GF-D8 (cell line): Measurements from ENCODE around the gene NTRK3.

Experiments
- DNase-seq: peaks from one replicate; lab custom pipeline; 2025; lab: John Stamatoyannopoulos, UW

NTRK3 gene

DNA sequence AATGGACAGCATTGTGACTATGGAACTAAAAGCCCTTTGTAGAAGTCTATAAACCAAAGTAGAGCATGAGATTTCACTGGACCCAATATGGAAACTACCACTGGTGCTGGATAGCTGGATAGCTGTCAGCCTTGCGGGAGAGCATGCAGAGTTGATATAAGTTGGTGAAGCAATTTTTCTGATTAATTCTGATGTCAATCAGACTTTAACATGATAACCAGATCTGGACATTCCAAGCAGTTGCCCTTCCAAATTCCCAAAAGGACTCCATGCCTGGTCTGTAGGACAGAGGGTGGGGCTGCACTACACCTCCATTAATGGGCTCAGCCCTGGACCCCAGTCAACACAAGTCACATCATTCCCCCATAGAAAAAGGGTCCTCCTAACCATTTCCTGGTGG lies 437.8 kb downstream of the NTRK3 start:
- DNase-seq, result no peak

DNA sequence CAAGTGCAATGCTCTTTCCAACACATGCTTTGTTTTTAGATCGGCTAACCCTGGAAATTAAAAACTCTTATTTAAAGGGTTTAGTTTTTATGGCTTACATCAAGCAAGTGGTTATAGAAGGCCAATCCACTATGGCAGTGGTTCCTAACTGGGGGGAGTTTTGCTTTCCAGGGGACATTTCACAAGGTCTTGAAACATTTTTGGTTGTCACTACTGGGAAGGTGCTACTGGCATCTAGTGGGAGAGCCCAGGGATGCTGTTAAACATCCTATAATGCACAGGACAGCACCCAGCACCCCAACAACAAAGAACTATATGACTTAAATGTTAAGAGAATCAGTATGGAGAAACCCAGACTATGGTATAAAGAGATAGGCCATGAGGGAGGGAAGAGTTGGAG lies 439.0 kb downstream of the NTRK3 start:
- DNase-seq, result no peak

GRCh38 chr15:87816811-87817210 lies 439.7 kb downstream of the NTRK3 start:
- DNase-seq, result no peak

DNA sequence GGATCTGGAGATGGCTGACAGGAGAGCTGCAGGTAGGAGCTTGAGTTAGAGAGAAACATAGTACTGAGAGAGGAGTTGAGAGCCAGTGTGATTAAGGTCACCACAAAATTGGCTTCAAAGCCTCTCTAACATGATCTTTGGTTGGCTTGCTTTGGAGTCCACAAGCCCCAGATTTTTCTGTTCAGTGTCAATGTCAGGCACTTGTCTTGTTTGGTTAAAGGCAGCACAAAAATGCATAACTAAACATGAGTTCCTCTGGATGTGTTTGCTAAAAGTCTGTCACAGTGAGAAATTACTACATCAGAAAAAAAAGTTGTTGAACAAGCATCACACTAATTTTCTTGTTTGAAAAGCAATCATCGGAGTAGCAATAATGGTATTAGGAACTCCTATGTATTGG lies 440.5 kb downstream of the NTRK3 start:
- no peak for DNase-seq
